Endometrial microvascular endothelial cells (primary cell): Measurements from ENCODE around the gene CTAG1B. TPM values are rescaled to one million over a fixed set of nuclear protein-coding genes. Genes with fewer than 3 reads are reported as not detected.
"Not testable (repeated sequence)": the region's sequence is repeated elsewhere in the genome, so short reads cannot be mapped to it uniquely, and the experiment has no call there.

Experiments
- in situ Hi-C: cut with HindIII; loops from 2 replicates; pipeline ENCODE4 v1.10.0; 2017; ENCODE audit warnings: low sequenced_read_pairs, low pct_unique_long_range_greater_than_20kb; ENCODE audit errors: inconsistent ontology term
- total RNA-seq: library from RNA; depleted of rRNA; stranded (reverse); fragments of >200 nt; gene quantifications from one replicate; pipeline ENCODE4 v1.2.3, GENCODE V29; 2015; ENCODE audit errors: inconsistent ontology term

The CTAG1B gene
- total RNA-seq, 1 donor from 2014 or later: not detected

DNA sequence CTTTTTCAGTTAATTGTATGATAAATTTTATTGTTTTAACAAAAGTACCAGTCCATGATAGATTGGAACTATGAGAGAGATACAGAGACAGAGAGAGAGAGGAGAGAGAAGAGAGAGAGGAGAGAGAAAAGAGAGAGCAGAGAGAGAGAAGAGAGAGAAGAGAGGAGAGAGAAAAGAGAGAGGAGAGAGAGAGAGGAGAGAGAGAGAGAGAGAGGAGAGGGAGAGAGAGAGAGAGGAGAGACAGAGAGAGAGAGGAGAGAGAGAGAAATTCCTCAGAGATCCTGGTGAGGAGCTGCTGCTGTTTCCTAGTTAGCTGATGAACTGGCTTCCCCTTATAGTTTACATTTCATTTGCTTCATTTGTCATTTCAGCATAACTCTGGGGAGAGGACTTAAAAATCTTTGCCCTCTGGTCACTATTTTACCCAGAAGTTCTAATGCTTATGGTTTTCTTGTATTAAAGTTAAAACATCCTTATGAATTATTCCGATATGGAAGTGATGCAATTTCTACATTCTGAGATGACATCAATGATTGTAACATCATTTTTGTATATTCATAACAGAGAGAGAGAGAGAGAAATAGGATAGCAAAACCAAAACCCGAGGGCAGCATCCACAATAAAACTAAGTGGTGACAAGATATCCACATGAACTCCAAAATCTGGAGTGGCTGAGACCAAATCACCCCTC lies 23.4 kb downstream of the CTAG1B start:
- in situ Hi-C loops: no loop called here

GRCh38 chrX:154594491-154594890 lies 24.6 kb downstream of the CTAG1B start:
- in situ Hi-C loops: no loop called here

GRCh38 chrX:154593201-154593600 lies 25.9 kb downstream of the CTAG1B start:
- in situ Hi-C loops: no loop called here

GRCh38 chrX:154592505-154592904 lies 26.6 kb downstream of the CTAG1B start:
- in situ Hi-C loops: no loop called here

DNA sequence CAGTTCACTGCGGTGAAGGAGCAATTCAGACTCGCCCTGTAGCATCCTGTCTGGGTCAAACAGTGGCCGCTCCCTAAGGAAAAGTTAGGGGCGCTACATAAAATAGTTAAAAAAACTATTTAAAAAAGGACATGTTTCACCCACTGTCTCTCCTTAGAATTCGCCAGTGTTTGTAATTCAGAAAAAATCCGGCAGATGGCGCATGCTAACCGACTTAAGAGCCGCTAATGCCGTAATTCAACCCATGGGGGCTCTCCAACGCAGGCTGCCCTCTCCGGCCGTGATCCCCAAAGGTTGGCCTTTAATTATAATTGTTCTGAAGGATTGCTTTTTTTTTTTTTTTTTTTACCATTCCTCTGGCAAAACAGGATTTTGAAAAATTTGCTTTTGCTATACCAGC lies 28.7 kb downstream of the CTAG1B start:
- in situ Hi-C loops: not testable (repeated sequence)

DNA sequence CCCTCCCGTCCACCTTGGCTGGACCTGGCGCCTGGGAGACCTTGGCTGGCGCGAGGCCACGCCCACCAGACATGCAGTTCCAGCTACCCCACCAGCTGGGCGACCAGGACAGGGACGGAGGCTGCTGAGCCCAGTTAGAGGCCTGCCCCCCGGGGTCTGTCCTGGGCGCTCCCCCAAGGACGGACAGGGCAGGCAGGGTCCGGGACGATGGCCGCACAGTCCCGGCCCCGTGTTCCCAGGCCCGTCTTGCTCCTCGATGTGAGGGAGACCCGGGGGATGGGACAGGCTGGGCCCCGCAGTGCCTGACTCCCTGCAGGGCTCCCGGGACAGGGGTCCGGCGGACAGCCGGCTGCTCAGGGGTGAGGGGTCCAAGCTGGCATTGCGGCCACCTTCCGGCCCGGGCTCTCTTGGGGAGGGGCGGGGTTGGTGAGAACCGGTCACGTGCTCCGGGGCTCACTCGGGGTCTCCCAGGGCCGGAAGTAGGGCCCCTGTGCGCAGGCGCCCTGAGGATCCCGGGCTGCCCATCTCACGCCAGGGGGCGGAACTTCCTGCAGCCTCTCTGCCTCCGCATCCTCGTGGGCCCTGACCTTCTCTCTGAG lies 34.4 kb downstream of the CTAG1B start, which contains the start of gene CTAG1A:
Gene CTAG1A, plus strand, starts transcription at position 549 of the 599 bp plus-strand sequence. CDS start 74 bp downstream, outside the sequence.
- in situ Hi-C loops: not testable (repeated sequence)

- in situ Hi-C loops: not testable (repeated sequence)
Observed at GRCh38 chrX:154582994-154583393, 36.1 kb downstream of the CTAG1B start.

DNA sequence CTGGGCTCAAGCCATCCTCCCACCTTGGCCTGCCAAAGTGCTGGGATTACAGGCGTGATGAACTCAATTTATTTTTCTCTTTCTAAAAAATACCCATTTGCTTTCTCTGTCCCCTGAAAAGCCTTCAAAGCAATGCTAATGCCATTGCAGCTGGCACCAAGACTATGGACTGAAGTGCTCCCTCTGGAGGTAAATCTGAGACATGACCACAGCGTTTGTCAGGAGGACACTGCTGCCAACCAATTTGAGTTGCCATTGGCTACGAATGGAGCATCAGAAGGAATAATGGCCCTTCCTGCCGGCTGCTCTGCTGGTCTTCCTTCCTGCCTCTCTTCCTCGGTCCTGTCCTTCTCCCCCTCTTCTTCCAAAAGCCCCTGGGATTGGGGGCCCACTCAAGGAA lies 44.0 kb downstream of the CTAG1B start:
- in situ Hi-C loops: not testable (repeated sequence)

DNA sequence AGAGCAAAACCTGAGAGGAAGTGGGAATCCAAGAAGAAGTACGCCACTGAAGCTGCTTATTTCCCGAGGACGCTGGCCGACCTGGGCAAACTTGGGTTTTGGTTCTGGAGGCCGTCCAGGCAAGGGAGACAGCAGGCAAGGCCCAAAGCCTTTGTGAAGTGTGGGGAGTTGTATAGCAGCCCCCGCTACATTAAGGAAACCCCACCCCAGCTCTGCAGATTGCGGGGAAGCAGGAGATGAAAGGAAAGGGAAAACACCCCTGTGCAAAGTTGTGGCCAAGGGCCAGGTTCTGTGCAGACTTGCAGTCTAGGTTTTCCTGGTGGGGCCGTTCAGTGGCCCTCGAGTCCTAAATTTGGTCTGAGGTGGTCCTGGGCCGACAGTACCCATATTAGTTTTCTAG lies 46.0 kb downstream of the CTAG1B start:
- in situ Hi-C loops: not testable (repeated sequence)

DNA sequence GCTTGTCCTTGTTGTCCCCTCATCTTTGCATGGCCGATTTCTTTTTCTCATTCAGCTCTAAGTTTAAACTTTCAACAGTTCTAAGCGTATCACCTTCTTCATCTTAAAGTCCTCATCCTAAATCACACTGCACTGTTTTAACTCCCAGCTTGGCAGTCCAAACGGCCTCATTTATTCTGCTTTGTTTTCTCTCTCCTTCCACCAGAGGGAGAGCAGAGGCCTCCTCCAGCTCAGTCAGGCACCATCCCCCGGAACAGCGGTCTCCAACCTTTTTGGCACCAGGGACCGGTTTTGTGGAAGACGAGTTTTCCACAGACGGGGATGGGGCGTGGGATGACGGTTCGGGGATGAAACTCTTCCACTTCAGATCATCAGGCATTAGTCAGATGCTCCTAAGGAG lies 48.7 kb downstream of the CTAG1B start:
- in situ Hi-C loops: not testable (repeated sequence)

Other genes with a start within 250 kb of the CTAG1B start
- gene FLNA, start 244.6 kb downstream of the CTAG1B start, total RNA-seq: 1,820 TPM
- gene EMD, start 240.0 kb downstream of the CTAG1B start, total RNA-seq: 67.0 TPM
- gene RPL10, start 220.9 kb downstream of the CTAG1B start, total RNA-seq: 7,561 TPM
- gene DNASE1L1, start 210.0 kb downstream of the CTAG1B start, total RNA-seq: 138 TPM
- 36.1 TPM for gene TAFAZZIN, start 207.7 kb downstream of the CTAG1B start, total RNA-seq
- 108 TPM for gene ATP6AP1, start 190.6 kb downstream of the CTAG1B start, total RNA-seq
- 110 TPM for gene GDI1, start 182.1 kb downstream of the CTAG1B start, total RNA-seq
- gene FAM50A, start 175.1 kb downstream of the CTAG1B start, total RNA-seq: 34.3 TPM
- 8.9 TPM for gene PLXNA3, start 161.0 kb downstream of the CTAG1B start, total RNA-seq
- gene LAGE3, start 140.0 kb downstream of the CTAG1B start, total RNA-seq: 30.1 TPM
- 59.1 TPM for gene UBL4A, start 132.7 kb downstream of the CTAG1B start, total RNA-seq
- 33.6 TPM for gene SLC10A3, start 128.7 kb downstream of the CTAG1B start, total RNA-seq
- 44.4 TPM for gene FAM3A, start 103.0 kb downstream of the CTAG1B start, total RNA-seq
- 85.4 TPM for gene G6PD, start 72.4 kb downstream of the CTAG1B start, total RNA-seq
- 27.7 TPM for gene IKBKG, start 71.7 kb downstream of the CTAG1B start, total RNA-seq
- gene CTAG1A, start 34.1 kb downstream of the CTAG1B start, total RNA-seq: not detected
- not detected for gene CTAG2, start 34.3 kb upstream of the CTAG1B start, total RNA-seq
- gene GAB3, start 131.8 kb upstream of the CTAG1B start, total RNA-seq: 4.3 TPM
- 56.6 TPM for gene DKC1, start 143.6 kb upstream of the CTAG1B start, total RNA-seq
- gene MPP1, start 186.2 kb upstream of the CTAG1B start, total RNA-seq: 37.1 TPM
- not detected for gene SMIM9, start 215.4 kb upstream of the CTAG1B start, total RNA-seq